H1 (cell line): ENCODE data around the gene MRGPRX2. TPM values are rescaled to one million over a fixed set of nuclear protein-coding genes. Genes with fewer than 3 reads are reported as not detected.

Experiments used
- CTCF ChIA-PET: fragments of 300-600 bp; sonication (Branson Sonifier 250); formaldehyde crosslinking; loops from one replicate; lab custom pipeline; 2021; ENCODE audit not compliant: partially characterized antibody; lab: Charles Lee
- POLR2A ChIA-PET: fragments of 300-600 bp; sonication (Branson Sonifier 250); formaldehyde crosslinking; loops from one replicate; lab custom pipeline; 2021; ENCODE audit warnings: inconsistent platforms; ENCODE audit not compliant: partially characterized antibody; lab: Charles Lee
- DNase-seq, 2 experiments: peaks; one replicate each; pipeline versions ENCODE4 v3.0.0 to v3.0.0-alpha.2; 2010 to 2022; ENCODE audit warnings: low spot score in 2 of 2, low read depth in 1 of 2, mixed read lengths in 1 of 2
- FAIRE-seq: peaks from 2 replicates; lab custom pipeline; 2011; peaks lifted over from hg19 to GRCh38; lab: Jason Lieb, UNC
- H2AFZ ChIP-seq: 2 replicates; pipeline ENCODE4 v1.8.1; 2012; ENCODE audit warnings: low read length, inconsistent platforms
- H2AK5ac ChIP-seq: 2 replicates; pipeline ENCODE4 v1.6.1; 2013; ENCODE audit warnings: low read depth, low read length
- H2BK120ac ChIP-seq: replicated peaks from 2 replicates; pipeline ENCODE3; 2013; ENCODE audit warnings: low read depth, low read length, inconsistent platforms
- H2BK12ac ChIP-seq: 2 replicates; pipeline ENCODE4 v1.6.1; 2013; ENCODE audit warnings: low read depth, low read length
- H2BK15ac ChIP-seq: 2 replicates; pipeline ENCODE4 v1.6.1; 2013; ENCODE audit warnings: low read length
- H2BK20ac ChIP-seq: 2 replicates; pipeline ENCODE4 v1.6.1; 2013; ENCODE audit warnings: low read length
- H2BK5ac ChIP-seq: 2 replicates; pipeline ENCODE4 v1.6.1; 2013; ENCODE audit warnings: low read depth, low read length
- H3K14ac ChIP-seq: 2 replicates; pipeline ENCODE4 v1.6.1; 2013; ENCODE audit warnings: inconsistent platforms; ENCODE audit not compliant: insufficient read length
- H3K18ac ChIP-seq: 2 replicates; pipeline ENCODE4 v1.6.1; 2013; ENCODE audit warnings: low read length; ENCODE audit errors: extremely low read depth
- H3K23ac ChIP-seq: 2 replicates; pipeline ENCODE4 v1.6.1; 2013; ENCODE audit warnings: inconsistent platforms; ENCODE audit not compliant: insufficient read length
- H3K23me2 ChIP-seq: 2 replicates; pipeline ENCODE4 v1.6.1; 2013; ENCODE audit warnings: low read depth, low read length
- H3K27ac ChIP-seq: 2 replicates; pipeline ENCODE4 v1.6.1; 2011; ENCODE audit warnings: low read depth, low read length, inconsistent platforms
- H3K27me3 ChIP-seq, 4 experiments: replicated peaks in 1 of 4; 1 replicate in 1 of 4; 2 replicates in 3 of 4; pipeline versions ENCODE4 v1.6.1 to v1.8.1; 2011 to 2013; ENCODE audit warnings: low read length in 3 of 4, mild to moderate bottlenecking in 3 of 4, inconsistent platforms in 2 of 4, mixed read lengths in 2 of 4, moderate library complexity in 1 of 4; ENCODE audit not compliant: control insufficient read depth in 3 of 4, insufficient read depth in 3 of 4; ENCODE audit errors: extremely low read depth in 1 of 4
- H3K36me3 ChIP-seq, 4 experiments: 2 replicates each; pipeline versions ENCODE4 v1.6.1 to v1.8.1; 2011 to 2013; ENCODE audit warnings: mild to moderate bottlenecking in 4 of 4, low read length in 3 of 4, moderate library complexity in 2 of 4, control low read depth in 1 of 4, inconsistent platforms in 1 of 4; ENCODE audit not compliant: insufficient read depth in 4 of 4, control insufficient read depth in 2 of 4
- H3K4ac ChIP-seq: replicated peaks from 2 replicates; pipeline ENCODE3; 2013; ENCODE audit warnings: low read length, low read depth, mixed read lengths, inconsistent platforms; ENCODE audit not compliant: insufficient read length
- H3K4me1 ChIP-seq, 4 experiments: replicated peaks in 1 of 4; 1 replicate in 1 of 4; 2 replicates in 3 of 4; pipeline versions ENCODE4 v1.6.1 to v1.8.1; 2011 to 2013; ENCODE audit warnings: low read length in 3 of 4, inconsistent platforms in 2 of 4, mixed read lengths in 1 of 4; ENCODE audit not compliant: insufficient read depth in 4 of 4, control insufficient read depth in 3 of 4
- H3K4me2 ChIP-seq, 2 experiments: 2 replicates each; pipeline versions ENCODE4 v1.6.1 to v1.8.1; 2011 to 2013; ENCODE audit warnings: low read depth in 2 of 2, low read length in 2 of 2, control low read depth in 1 of 2, inconsistent platforms in 1 of 2, mild to moderate bottlenecking in 1 of 2; ENCODE audit not compliant: insufficient read depth in 1 of 2
- H3K4me3 ChIP-seq, 4 experiments: fragments of 200-600, 300-600 bp in 1 of 4; sonication (generic), shearing (Covaris generic), sonication (Bioruptor Twin) in 1 of 4; 2 replicates each; pipeline versions ENCODE4 v1.5.1 to v1.8.1; 2011 to 2016; ENCODE audit warnings: low read length in 4 of 4, low read depth in 3 of 4, control low read depth in 2 of 4, inconsistent platforms in 2 of 4, mild to moderate bottlenecking in 2 of 4, mixed read lengths in 1 of 4, moderate library complexity in 1 of 4; ENCODE audit not compliant: insufficient read depth in 2 of 4; ENCODE audit errors: extremely low read depth in 1 of 4
- H3K56ac ChIP-seq: replicated peaks from 2 replicates; pipeline ENCODE3; 2013; ENCODE audit warnings: low read depth, mild to moderate bottlenecking, mixed read lengths, low read length, inconsistent platforms; ENCODE audit not compliant: insufficient read length
- H3K79me1 ChIP-seq: 2 replicates; pipeline ENCODE4 v1.6.1; 2013; ENCODE audit warnings: low read depth, low read length, control low read depth
- H3K79me2 ChIP-seq, 2 experiments: 2 replicates each; pipeline versions ENCODE4 v1.6.1 to v1.8.1; 2012 to 2013; ENCODE audit warnings: low read length in 2 of 2, mild to moderate bottlenecking in 2 of 2, inconsistent platforms in 1 of 2; ENCODE audit not compliant: insufficient read depth in 2 of 2, control insufficient read depth in 1 of 2
- H3K9ac ChIP-seq, 4 experiments: replicated peaks in 1 of 4; 1 replicate in 1 of 4; 2 replicates in 3 of 4; pipeline versions ENCODE4 v1.6.1 to v1.8.1; 2011 to 2013; ENCODE audit warnings: low read depth in 3 of 4, low read length in 3 of 4, control low read depth in 2 of 4, mild to moderate bottlenecking in 2 of 4, moderate library complexity in 2 of 4, inconsistent platforms in 1 of 4; ENCODE audit errors: extremely low read depth in 1 of 4
- H3K9me3 ChIP-seq, 2 experiments: 2 replicates each; pipeline versions ENCODE4 v1.6.1 to v1.8.1; 2012 to 2013; ENCODE audit warnings: mild to moderate bottlenecking in 2 of 2, moderate library complexity in 2 of 2, control low read depth in 1 of 2, inconsistent platforms in 1 of 2, low read depth in 1 of 2, low read length in 1 of 2, mixed read lengths in 1 of 2; ENCODE audit not compliant: insufficient read depth in 2 of 2
- H4K20me1 ChIP-seq, 2 experiments: replicated peaks in 1 of 2; 2 replicates each; pipeline versions ENCODE3 to v1.8.1; 2011 to 2013; ENCODE audit warnings: inconsistent platforms in 2 of 2, low read length in 2 of 2, mild to moderate bottlenecking in 1 of 2; ENCODE audit not compliant: insufficient read depth in 2 of 2, control insufficient read depth in 1 of 2
- H4K5ac ChIP-seq: 2 replicates; pipeline ENCODE4 v1.6.1; 2013; ENCODE audit warnings: low read length, low read depth, mixed read lengths, inconsistent platforms; ENCODE audit not compliant: insufficient read length
- H4K8ac ChIP-seq: 2 replicates; pipeline ENCODE4 v1.8.0; 2013; ENCODE audit warnings: mild to moderate bottlenecking, moderate library complexity, low read length, inconsistent platforms; ENCODE audit not compliant: insufficient read depth; ENCODE audit errors: extremely low read depth
- H4K91ac ChIP-seq: replicated peaks from 2 replicates; pipeline ENCODE3; 2013; ENCODE audit warnings: low read length, mixed read lengths, inconsistent platforms; ENCODE audit not compliant: insufficient read length
- WGBS, 2 experiments: shearing (Covaris generic) in 1 of 2; methylation state at CpG; one replicate each; pipeline versions ENCODE4 v1.1.6 to v1.1.7; 2013 to 2015; ENCODE audit warnings: low lambda C conversion rate in 2 of 2, mixed read lengths in 2 of 2, inconsistent platforms in 1 of 2, low coverage in 1 of 2, missing lambda C conversion rate in 1 of 2; ENCODE audit not compliant: insufficient replicate concordance in 2 of 2, insufficient coverage in 1 of 2, insufficient read length in 1 of 2; ENCODE audit errors: extremely low coverage in 1 of 2, missing lambda C conversion rate in 1 of 2; 5-methylcytosine and 5-hydroxymethylcytosine counted together
- polyA plus RNA-seq, 7 experiments: library from polyadenylated mRNA; depleted of rRNA in 3 of 7; stranded (reverse) in 5 of 7; unstranded in 2 of 7; fragments of >200 nt in 5 of 7; fragments of 200-250 nt in 2 of 7; gene quantifications; 1 replicate in 5 of 7; 2 replicates in 1 of 7; 4 replicates in 1 of 7; pipeline versions ENCODE4 v1.2.1 to v1.2.3, GENCODE V29; 2011 to 2013; ENCODE audit warnings: missing spikeins in 2 of 7, mixed read lengths in 2 of 7
- total RNA-seq: library from RNA; stranded (reverse); fragmentation: NEBNext Ultra II Directional; extraction: Animal tissue kit (Norgen Biotek cat#: 25700); gene quantifications from 2 replicates; pipeline ENCODE4 v1.2.1, GENCODE V29; 2021

The MRGPRX2 gene
- total and polyA plus RNA-seq, 2 of the 8 experiments (the other 6 are each of a cell fraction or from before 2014, with no cell fraction given) = not detected

GRCh38 chr11:19049351-19049750 lies 11.2 kb downstream of the MRGPRX2 start:
- WGBS, 2 experiments = 65% methylated on average over 1 of the region's 1 CpG; no CpG with 5 or more reads in 1 of the 2 experiments
- Histone ChIP-seq H4K5ac (no peak overlapping the region), H2AK5ac (no peak overlapping the region), H3K56ac (no peak overlapping the region), H2BK120ac (no peak overlapping the region), H3K27ac (no peak overlapping the region), H3K4ac (no peak overlapping the region), H4K91ac (no peak overlapping the region), H4K20me1 (no peaks in the 10 kb centered on the region), H3K14ac (no peak overlapping the region), H4K8ac (no peak overlapping the region), H2BK5ac (no peak overlapping the region), H3K23me2 (no peaks in the 10 kb centered on the region), H3K9ac (no peak overlapping the region), H3K27me3 (no peaks in the 10 kb centered on the region), H2AFZ (no peak overlapping the region), H3K4me3 (no peak overlapping the region), H3K36me3 (no peaks in the 10 kb centered on the region), H3K9me3 (no peaks in the 10 kb centered on the region), H3K79me1 (no peaks in the 10 kb centered on the region), H3K4me1 (no peaks in the 10 kb centered on the region), H3K18ac (no peak overlapping the region), H3K4me2 (no peak overlapping the region), H2BK15ac (no peak overlapping the region), H3K23ac (no peak overlapping the region), H2BK20ac (no peak overlapping the region), H2BK12ac (no peak overlapping the region), H3K79me2 (no peaks in the 10 kb centered on the region)
- ChIA-PET POLR2A (no interaction called here), CTCF (interaction anchor here (0.6 kb wide), 1 partner anchor 60 kb away, joined by 4 read pairs; no protein-coding TSS in a partner anchor)
- DNase-seq (no peak), FAIRE-seq (no peak)
